ENCODE data around the gene RGCC.

DNA sequence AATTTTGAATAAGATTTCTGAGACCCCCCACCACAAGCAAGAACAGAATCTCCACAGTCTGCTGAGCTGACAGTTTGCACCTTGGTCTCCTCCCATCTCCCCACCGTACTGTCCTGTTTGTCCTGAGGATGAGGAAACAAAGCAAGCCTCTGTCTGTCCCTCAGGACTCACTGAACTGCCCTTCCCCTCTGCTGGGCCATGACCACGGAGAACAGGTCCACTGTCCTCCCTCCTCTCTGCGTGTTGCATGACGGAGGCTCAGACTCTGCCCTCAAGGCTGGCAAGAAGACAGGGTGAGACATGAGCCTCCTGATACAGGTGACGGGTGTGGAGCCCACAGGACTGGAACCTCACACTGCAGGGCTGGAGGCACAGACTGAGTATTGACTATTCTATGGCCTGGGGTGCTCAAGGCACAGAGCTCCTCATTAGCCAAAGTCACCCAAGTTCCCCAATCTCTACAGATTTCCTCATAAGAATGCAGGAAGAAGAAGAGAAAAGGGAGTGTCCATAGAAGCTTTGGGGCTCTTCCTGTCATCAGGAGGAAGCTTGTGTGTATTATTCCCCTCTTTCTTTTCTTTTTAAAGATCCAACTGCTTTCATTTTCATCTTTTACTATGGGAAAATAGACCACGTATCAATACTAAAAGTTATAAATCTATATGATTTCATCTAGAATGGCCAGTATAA, 22.4 kb upstream of the RGCC start:
- TF ChIP-seq, protein P1, sequence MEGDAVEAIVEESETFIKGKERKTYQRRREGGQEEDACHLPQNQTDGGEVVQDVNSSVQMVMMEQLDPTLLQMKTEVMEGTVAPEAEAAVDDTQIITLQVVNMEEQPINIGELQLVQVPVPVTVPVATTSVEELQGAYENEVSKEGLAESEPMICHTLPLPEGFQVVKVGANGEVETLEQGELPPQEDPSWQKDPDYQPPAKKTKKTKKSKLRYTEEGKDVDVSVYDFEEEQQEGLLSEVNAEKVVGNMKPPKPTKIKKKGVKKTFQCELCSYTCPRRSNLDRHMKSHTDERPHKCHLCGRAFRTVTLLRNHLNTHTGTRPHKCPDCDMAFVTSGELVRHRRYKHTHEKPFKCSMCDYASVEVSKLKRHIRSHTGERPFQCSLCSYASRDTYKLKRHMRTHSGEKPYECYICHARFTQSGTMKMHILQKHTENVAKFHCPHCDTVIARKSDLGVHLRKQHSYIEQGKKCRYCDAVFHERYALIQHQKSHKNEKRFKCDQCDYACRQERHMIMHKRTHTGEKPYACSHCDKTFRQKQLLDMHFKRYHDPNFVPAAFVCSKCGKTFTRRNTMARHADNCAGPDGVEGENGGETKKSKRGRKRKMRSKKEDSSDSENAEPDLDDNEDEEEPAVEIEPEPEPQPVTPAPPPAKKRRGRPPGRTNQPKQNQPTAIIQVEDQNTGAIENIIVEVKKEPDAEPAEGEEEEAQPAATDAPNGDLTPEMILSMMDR (IDR thresholded peaks at IDR 0.05), result no peak
- no peak for TF ChIP-seq EP300 (IDR thresholded peaks at IDR 0.05)
- TF ChIP-seq POLR2A (IDR thresholded peaks at IDR 0.05), result no peak
